ENCODE results near the gene CHRDL2.

- TF ChIP-seq EZH2 (IDR thresholded peaks at IDR 0.05) = no peak
- TF ChIP-seq POLR2AphosphoS5 (IDR thresholded peaks at IDR 0.05; ENCODE audit: borderline replicate concordance, low read depth, low read length) = no peak
These were observed 4.8 kb upstream of the CHRDL2 start for GRCh38 chr11:74736031-74736430.
